Glomerular visceral epithelial cell (primary cell): ENCODE data around the gene SPSB4.
A peak's percentile ranks its signal among the peaks of the same experiment; 100 is the strongest.
"Not testable (repeated sequence)": the region's sequence is repeated elsewhere in the genome, so short reads cannot be mapped to it uniquely, and the experiment has no call there.

Experiments
- DNase-seq: peaks from one replicate; pipeline ENCODE4 v3.0.0-alpha.2; 2016; ENCODE audit errors: extremely low spot score

The SPSB4 gene

DNA sequence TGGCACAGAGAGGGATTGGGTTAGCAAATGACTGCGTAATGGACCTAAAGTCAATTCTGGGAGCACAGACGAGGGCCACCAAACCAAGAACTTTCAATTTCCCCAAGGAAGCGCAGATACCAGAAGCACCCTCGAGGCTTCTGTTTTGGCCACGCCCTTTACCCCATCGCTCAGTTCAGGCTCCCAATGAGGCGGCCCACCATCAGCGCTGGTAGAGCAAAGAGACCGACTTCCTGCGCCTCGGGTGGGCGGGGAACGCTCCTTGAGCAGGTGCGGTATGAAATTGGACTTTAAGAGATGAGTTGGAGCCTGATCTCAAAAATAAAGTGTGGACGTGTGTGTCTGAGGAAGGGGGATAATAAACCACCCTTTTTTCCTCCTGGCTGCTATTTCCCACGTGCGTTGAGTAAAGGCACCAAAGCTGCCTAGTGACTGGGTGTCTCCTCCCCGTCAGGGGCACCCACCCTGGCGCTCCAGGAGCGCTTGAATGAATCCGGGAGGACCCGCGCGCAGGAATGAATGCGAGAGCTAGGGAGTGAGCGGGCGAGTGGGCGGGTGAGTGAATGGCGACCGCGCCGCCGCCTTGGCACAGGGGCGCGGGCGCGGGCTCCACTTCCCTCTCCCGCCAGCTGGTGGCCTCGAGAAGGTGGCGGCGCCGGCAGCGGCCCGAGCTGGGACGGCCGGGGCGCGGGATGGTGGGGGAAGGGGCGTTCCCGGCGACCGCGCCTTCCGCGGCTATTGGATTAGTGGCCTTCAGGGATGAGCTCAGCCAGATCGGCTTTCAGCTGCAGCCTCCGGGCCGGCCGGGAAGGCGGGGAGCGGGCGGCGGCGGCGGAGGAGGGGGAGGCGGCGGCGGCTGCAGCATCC lies at the start of gene SPSB4:
Gene SPSB4 (plus strand): TSS at position 772 of the 867 bp plus-strand sequence. CDS start 14,758 bp downstream, outside the sequence.
- DNase-seq: peak; percentile 44

DNA sequence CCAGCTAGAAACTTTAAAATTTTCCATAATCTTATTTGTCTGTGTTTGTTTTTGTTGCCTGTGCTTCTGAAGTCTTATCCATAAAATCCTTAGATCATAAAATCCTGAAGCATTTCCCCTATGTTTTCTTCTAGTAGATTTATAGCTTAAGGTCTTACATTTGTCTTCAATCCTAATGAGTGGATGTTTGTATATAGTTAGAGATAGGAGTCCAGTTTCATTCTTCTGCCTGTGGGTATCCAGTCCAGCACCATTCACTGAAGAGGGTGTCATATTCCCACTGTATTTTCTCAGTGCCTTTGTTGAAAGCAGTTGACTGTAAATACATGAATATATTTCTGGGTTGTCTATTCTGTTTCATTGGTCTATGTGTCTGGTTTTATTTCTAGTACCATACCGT lies 44.8 kb upstream of the SPSB4 start:
- DNase-seq: no peak

DNA sequence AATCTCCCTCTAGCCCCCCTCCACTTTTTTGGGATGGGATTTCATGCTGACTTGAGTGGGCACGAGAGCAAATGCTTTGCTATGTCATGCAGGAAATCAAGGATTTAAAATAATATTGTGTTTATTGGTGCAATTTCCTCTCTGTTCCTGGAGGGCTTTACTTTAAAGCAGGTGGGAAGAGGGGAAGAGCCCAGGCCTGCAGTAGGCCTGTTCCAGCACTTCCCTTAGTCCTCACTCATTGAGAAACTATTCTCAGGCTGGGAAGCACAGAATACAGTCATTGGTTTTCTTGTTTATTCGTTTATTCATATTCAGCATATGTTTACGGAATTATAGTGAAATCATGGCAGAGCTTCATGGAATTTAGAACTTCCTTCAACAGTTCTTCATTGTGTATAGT lies 41.7 kb upstream of the SPSB4 start:
- no peak for DNase-seq

DNA sequence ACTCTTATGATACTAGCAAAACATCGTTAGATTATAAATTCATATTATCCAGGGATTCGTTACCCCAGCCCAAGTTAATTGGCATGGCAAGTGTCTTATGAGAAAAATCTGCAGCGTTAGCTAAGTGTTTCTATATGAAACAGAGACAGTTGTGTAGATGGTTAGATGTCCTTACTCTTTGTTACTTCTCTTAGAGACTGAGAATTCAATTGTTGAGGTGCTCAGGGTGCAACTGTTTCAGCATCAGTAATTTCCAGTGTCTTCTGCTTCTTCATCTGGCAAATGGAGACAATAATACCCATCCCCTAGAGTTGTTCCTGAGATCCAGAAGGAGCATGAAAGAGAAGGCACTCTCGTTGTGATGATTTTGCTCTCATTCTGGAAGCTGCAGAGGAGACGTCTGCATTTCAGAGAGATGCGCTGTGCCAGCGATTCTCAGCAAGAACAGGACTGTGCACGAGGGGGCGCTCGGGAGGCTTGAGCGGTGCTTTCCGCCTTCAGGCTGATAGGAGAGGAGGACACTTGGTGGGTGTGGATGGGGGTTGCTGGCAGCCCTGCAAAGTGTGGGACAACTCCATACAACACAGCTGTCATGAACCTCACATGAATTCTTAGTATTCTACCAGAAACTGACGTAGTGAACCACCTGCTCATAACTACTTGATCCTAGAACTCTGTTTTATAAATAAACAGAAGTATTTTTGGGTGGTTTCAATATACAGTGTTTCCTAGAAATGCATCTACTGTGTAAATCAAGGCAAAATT lies 39.7 kb upstream of the SPSB4 start:
- peak; percentile 55 for DNase-seq

DNA sequence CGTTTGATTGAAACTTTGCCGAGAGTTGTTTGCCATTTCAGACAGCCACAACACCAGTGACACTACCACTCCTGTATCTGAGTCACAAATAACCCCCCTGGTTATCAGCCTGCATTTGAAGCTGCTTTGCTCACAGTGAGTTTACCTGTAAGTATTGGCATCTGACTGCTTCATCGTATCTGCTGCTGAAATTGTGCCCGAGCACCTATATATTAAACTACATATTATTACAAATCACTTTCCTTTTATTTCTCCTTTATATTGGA lies 39.2 kb upstream of the SPSB4 start:
- no peak for DNase-seq

DNA sequence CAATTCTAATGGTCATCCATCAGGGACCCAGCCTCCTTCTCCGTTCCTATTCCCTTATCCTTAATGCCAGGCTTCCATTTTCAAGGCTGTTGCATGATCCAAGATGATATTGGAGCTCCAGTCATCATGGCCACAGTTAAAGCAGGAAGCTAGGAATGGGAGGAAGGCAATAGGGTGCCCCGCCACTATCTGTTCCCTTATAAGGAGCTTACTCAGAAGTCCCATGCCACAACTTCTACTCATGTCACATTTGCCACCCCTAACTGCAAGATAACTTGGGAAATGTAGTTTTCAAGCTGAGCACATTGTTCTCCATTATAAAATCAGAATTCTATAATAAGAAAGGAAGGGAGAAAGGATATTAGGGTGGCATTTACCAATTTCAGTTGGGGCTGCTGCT lies 38.6 kb upstream of the SPSB4 start:
- no peak for DNase-seq

DNA sequence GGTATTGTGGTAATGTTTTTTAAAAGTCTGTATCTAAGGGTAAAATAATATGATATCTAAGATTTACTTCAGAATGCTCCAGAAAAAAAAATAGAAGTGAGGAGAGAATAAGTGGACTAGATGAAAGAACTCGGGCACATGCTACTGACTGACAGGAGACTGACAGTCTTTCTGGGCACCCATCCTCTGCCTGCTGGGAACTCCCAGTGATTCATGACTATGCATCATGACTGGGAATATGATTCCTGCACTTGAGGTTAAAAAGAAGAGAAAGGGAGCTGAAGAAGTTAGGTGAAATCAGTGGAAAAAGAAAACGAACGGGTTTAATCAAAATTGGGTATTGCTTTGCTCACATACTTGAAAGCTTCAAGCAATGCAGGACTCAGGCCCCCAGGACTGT lies 35.7 kb upstream of the SPSB4 start:
- DNase-seq: no peak

DNA sequence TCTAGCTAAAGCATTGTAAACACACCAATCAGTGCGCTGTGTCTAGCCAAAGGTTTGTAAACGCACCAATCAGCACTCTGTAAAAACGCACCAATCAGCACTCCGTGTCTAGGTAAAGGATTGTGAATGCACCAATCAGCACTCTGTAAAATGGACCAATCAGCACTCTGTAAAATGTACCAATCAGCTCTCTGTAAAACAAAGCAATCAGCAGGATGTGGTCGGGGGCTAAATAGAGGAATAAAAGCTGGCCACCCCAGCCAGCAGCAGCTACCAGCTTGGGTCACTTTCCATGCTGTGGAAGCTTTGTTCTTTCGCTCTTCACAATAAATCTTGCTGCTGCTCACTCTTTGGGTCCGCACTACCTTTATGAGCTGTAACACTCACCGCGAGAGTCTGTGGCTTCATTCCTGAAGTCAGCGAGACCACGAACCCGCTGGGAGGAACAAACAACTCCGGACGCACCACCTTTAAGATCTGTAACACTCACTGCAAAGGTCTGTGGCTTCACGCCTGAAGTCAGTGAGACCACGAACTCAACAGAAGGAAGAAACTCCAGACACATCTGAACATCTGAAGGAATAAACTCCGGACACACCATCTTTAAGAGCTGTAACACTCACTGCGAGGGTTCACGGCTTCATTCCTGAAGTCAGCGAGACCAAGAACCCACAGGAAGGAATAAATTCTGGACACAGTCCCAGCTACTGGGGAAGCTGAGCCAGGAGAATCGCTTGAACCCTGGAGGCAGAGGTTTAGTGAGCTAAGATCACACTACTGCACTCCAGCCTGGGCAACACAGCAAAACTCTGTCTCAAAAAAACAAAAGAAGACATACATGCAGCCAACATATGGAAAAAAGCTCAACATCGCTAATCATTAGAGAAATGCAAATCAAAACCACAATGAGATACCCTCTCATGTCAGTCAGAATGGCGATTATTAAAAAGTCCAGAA lies 33.5 kb upstream of the SPSB4 start:
- not testable (repeated sequence) for DNase-seq

DNA sequence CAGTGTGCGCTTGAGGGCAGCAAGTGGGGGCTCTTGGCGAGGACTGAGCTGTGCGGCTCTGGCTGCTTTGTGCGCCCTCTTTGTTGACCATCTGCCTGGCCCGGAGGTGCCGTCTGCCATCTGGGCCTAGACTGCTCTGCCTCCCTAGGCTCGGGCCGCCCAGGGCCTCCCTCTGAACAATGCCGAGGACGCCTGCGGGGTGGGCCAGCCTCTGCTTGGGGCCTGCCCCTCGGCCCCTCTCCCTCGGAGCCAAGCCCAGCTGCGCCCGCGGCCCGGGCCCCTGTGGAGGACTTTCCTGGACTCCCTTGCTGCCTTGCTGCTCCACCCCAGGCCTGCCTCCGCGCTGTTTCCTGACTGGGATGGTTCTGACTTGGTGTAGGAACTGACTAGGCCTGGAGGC lies 31.9 kb upstream of the SPSB4 start:
- no peak for DNase-seq

DNA sequence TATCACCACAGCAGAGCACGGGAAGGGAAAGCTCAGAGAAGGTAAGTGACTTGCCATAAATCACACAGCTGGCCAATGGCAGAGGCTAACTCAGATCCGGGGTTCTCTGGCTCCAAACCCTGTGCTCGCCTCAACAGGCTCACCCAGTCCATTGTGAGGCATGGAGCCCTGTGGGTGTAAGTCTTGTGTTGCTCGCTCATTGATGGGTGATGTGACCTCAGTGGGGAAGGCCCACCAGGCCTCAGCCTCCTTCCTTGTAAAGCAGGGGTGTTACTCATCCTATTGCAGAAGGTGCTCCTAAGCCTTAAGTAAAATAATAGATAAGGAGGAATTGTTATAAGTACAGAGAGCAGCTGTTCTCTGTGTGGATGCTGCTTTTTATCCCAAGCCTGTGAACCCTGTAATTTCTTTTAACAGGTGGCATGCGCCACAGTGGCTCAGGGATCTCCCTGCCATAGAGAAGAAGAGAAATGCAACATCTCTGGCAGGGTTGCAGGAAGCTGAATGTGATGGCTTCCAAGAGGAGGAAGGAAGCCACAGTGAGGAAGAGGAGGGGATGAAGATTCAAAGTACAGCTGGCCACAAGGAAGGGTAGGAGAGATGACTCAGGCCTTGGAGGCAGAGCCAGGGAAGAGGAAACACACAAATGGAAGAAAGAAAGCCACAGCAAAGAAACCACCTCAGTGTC lies 30.9 kb upstream of the SPSB4 start:
- no peak for DNase-seq

DNA sequence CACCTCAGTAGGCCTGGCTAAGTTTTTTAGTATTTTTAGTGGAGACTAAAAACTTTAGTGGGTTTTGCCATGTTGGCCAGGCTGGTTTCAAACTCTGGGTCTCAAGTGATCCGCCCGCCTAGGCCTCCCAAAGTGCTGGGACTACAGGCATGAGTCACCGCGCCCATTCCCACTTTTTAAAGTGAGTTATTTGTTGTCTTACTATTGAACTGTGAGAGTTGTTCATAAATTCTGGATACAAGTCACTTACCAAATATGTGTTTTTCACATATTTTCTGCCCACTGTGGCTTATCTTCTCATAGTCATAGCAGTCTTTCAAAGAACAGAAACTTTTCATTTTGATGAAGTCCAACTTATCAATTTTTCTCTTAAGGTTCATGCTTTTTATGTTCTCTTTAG lies 29.9 kb upstream of the SPSB4 start:
- DNase-seq: no peak

DNA sequence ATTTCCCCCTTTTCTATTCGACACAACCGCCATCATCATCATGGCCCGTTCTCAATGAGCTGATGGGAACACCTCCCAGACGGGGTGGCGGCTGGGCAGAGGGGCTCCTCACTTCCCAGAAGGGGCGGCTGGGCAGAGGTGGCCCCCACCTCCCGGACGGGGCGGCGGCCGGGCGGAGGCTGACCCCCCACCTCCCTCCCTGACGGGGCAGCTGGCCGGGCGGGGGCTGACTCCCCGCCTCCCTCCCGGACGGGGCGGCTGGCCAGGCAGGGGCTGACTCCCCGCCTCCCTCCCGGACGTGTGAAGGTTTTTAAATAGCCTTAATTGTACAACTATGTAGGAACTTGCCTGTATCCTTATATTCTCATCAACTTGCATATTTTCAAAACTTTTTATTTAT lies 20.9 kb upstream of the SPSB4 start:
- DNase-seq: no peak

DNA sequence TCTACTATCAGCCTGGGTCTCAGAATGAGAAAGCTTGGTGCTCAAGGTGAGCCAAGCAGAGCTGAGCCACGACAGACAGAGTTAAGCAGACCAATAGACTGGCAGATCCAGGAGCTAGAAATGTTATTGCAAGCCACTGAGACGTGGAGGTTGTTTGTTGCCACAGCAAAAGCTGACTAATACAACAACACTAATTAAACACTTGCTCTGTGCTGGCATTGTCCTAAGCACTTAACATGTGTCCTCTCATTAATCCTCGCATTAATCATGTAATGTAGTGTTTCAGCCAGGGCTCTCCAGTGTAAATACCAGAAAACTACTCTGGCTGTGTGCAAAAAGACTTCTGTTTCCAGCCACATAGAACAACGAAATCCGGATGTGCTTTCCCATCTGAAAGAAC lies 11.6 kb upstream of the SPSB4 start:
- no peak for DNase-seq

DNA sequence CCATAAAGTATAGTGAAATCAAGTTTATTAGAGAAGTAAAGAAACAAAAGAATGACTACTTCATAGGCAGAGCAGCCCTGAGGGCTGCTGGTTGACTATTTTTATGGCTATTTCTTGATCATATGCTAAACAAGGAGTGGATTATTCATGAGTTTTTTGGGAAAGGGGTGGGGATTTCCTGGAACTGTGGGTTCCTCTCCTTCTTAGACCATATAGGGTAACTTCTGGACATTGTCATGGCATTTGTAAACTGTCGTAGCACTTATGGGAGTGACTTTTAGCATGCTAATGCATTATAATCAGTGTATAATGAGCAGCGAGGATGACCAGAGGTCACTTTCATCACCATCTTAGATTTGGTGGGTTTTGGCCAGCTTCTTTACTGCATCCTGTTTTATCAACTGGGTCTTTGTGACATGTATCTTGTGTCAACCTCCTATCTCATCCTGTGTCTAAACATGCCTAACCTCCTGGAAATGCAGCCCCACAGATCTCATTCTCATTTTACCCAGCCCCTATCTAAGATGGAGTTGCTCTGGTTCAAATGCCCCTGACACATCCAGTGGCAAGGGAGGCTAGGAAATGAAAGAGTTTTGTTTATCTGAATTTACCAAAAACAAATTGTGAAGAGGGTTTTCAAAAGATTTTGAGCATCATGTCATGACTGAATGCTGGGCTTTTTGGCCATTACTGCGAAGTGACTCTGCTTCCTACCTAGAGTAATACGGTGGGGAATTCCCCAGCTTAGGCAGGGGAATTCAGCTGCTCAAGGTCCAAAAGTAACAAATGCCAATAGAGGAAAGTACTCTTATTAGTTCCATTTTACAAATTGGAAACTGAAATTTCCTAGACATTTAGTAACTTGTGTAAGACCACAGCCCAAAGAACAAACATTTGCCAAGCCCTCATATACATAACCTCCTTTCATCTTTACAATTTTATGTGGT lies 6.2 kb upstream of the SPSB4 start:
- DNase-seq: no peak

DNA sequence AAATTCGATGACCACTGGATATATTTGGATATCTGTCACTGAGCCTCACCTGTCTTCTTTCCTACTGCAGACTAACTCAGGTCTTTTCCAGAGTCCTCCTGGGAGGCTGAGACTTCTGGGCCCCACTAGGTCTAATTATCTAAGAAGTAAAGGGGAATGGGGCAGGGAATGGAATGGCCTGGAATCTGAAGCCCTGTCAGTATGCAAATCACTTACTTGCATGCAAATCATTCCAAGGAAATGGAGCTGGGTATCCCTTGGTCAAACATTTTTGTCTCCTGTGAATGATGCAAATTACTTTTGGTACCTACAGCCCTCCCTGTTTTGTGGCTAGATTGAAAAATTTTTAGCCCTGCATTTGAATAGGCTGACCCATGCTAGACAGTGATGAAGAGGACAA lies 5.3 kb upstream of the SPSB4 start:
- no peak for DNase-seq

DNA sequence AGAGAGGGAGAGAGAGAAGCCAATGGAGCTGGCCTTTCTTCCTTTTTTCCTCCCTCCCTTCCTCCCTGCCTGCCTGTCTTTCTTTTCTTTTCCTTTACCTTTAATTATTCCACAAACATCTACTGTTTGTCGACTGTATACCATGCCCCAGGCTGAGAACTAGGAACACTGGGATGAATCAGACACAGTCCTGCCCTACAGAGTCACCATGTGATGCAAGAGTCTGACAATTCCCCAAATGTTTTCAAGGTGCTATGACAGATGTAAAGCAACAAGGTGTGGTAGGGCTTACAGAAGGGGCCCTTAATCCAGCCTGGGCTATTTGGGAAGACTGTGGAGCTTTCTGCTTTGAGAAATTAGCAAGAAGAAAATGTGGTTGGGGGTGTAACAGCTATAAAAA lies 4.0 kb upstream of the SPSB4 start:
- DNase-seq: no peak

DNA sequence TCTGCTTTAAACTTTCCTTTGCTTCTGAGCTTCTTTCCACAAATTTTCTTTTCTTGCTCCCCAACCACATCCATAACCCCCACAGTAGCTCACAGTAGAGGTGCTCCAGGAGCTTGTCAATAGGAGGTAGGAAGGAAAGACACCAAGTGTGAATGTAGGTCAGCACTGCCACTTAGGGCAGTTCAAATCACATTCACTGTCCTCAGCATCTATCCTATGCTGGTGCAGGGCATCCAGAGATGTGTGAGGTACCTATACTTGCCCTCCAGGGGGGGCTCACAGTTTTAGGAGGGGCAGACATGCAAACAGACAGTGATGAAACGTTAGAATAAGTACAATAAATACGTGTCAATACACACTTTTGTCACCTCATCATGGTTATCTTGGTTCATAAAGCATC lies 1.5 kb upstream of the SPSB4 start:
- no peak for DNase-seq

DNA sequence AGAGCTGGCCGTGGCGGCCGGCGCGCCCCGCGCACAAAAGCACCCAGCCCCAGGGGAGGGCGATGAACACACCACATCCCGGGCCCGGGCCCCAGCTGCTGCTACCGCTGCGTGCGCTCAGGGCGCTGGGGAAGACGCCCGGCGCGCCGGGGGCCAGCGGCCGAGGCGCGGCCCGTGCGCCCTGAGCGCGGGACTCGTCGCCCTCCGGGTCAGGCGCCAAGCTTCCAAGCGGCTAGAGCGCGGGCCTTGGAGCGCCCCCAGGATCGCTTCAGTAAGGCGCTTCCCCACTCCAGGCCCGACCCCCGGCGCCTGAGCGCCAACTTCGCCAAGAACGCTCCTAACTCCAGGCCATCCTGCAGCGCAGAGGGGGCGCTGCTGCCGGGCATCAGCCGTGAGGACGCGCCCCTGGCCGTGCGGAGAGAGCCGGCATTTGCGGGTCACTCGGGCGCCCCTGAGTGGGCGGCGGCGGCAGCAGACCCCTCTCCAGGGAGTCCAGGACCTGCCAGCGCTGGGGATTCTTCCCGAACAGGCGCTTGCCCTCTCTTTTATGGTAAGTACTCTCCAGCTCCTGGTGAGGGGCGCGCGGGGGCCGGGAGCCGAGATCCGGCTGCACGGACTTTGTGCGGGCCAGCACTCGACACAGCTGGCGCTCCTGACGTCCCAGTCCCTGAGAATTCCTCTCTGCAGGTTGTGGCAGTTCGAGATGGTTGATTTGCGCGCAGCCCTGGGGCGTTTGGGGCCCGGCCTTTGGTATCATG lies 475 bp downstream of the SPSB4 start:
- no peak for DNase-seq

DNA sequence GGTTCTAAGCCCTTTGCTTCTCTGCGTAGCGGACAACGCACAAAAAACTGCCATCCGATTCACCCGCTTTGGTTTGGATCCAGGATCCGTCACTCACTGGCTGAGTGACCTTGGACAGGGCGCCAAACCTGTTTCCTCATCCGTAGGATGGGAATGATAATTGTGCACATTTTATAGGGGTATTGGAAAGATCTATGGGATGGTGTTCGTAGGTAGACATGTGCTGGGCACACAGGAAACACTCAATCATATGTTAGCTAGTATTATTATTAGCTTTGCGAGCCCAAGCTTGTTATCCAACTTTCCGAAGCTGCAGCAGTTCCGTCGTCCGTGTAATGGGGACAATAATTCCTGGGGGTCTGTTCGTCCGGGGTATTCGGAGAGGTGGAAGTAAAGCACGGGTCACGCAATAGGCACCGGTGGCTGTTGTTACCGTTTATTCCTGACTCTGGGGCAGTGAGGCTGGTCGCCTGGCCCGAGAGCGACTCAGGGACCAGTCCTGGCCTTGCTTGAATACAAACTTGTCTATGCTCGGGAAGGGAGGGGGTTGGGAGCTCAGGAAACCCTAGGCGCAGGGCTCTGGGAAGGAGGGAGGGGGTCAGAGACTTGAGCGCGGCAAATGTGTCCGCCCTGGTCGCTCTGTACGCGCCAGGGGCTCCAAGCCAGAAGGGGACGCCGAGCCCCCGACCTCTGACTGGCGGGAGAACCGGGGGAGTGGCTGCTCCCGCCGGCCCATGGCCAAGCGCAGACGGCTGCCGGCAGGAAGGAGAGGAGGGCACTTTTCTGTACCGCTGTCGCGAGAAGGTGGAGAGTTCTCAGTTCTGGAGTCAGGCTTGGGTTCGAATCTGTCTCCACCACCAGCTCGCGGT lies 1.3 kb downstream of the SPSB4 start:
- no peak for DNase-seq
